GM19023 (cell line): ENCODE data around the gene CORO1C.
A peak's percentile ranks its signal among the peaks of the same experiment; 100 is the strongest.
"Not testable (repeated sequence)": the region's sequence is repeated elsewhere in the genome, so short reads cannot be mapped to it uniquely, and the experiment has no call there.

Experiments
- ATAC-seq: cut with Tn5 transposase; IDR thresholded peaks from one replicate; pipeline ENCODE4 v1.9.1; 2021; ENCODE audit warnings: mild to moderate bottlenecking, moderate library complexity; ENCODE audit not compliant: unreplicated experiment

Gene CORO1C

GRCh38 chr12:108731105-108731865, at the start of gene CORO1C:
CORO1C (minus strand) TSS chr12:108731518; CDS start chr12:108701318, 30,200 bp downstream.
- ATAC-seq: peak; percentile 64

GRCh38 chr12:108779998-108780688, 48.8 kb upstream of the CORO1C start:
- no peak for ATAC-seq

- no peak for ATAC-seq
These were observed 46.7 kb upstream of the CORO1C start for GRCh38 chr12:108778053-108778452.

- no peak for ATAC-seq
These were observed 45.8 kb upstream of the CORO1C start for GRCh38 chr12:108777156-108777555.

- ATAC-seq: no peak
These were observed 42.8 kb upstream of the CORO1C start for GRCh38 chr12:108773798-108774788.

GRCh38 chr12:108772891-108773797, 41.8 kb upstream of the CORO1C start:
- no peak for ATAC-seq

- no peak for ATAC-seq
These were observed 40.9 kb upstream of the CORO1C start for GRCh38 chr12:108772247-108772646.

GRCh38 chr12:108771835-108772234, 40.5 kb upstream of the CORO1C start:
- ATAC-seq: not testable (repeated sequence)

- no peak for ATAC-seq
These were observed 39.6 kb upstream of the CORO1C start for GRCh38 chr12:108770963-108771362.

GRCh38 chr12:108770269-108770829, 39.0 kb upstream of the CORO1C start:
- ATAC-seq: no peak

- ATAC-seq: no peak
These were observed 37.5 kb upstream of the CORO1C start for GRCh38 chr12:108768591-108769500.

- no peak for ATAC-seq
These were observed 35.0 kb upstream of the CORO1C start for GRCh38 chr12:108766294-108766693.

GRCh38 chr12:108765289-108765764, 34.0 kb upstream of the CORO1C start:
- no peak for ATAC-seq

- ATAC-seq: no peak
These were observed 33.4 kb upstream of the CORO1C start for GRCh38 chr12:108764540-108765288.

GRCh38 chr12:108761226-108761625, 29.9 kb upstream of the CORO1C start:
- ATAC-seq: no peak

GRCh38 chr12:108759924-108760323, 28.6 kb upstream of the CORO1C start:
- no peak for ATAC-seq

GRCh38 chr12:108757856-108758255, 26.5 kb upstream of the CORO1C start:
- ATAC-seq: no peak

GRCh38 chr12:108756421-108756820, 25.1 kb upstream of the CORO1C start:
- ATAC-seq: no peak
